Chondrocyte (in vitro differentiated cells): Measurements from ENCODE around the gene RNF26. TPM values are rescaled to one million over a fixed set of nuclear protein-coding genes. Genes with fewer than 3 reads are reported as not detected.

Source experiments
- DNase-seq: peaks from one replicate; pipeline ENCODE4 v3.0.0; 2021; ENCODE audit warnings: mixed read lengths, low spot score
- H3K27ac Mint-ChIP-seq: one replicate; pipeline ENCODE4 v1.8.0; 2021; ENCODE audit warnings: mild to moderate bottlenecking, moderate library complexity, mixed read lengths; ENCODE audit not compliant: unreplicated experiment
- H3K27me3 Mint-ChIP-seq: 2 replicates; pipeline ENCODE4 v1.8.0; 2021; ENCODE audit warnings: low read depth, mixed read lengths
- H3K36me3 Mint-ChIP-seq: 2 replicates; pipeline ENCODE4 v1.8.0; 2021; ENCODE audit warnings: low read depth, mixed read lengths
- H3K4me1 Mint-ChIP-seq: 2 replicates; pipeline ENCODE4 v1.8.0; 2021; ENCODE audit warnings: low read depth, mild to moderate bottlenecking, mixed read lengths
- H3K4me3 Mint-ChIP-seq: one replicate; pipeline ENCODE4 v1.8.0; 2021; ENCODE audit warnings: mild to moderate bottlenecking, moderate library complexity, mixed read lengths; ENCODE audit not compliant: unreplicated experiment
- H3K9me3 Mint-ChIP-seq: 2 replicates; pipeline ENCODE4 v1.8.0; 2021; ENCODE audit warnings: low read depth, mixed read lengths
- total RNA-seq: library from RNA; stranded (reverse); gene quantifications from 3 replicates; pipeline ENCODE4 v1.2.1, GENCODE V29; 2021
- TF ChIP-seq, protein P1 (sequence below): fragments of 200-600 bp; sonication (generic); IDR thresholded peaks from 2 replicates; pipeline ENCODE4 v1.5.0; 2021; ENCODE audit warnings: antibody characterized with exemption, mild to moderate bottlenecking, moderate library complexity

Gene RNF26
- total RNA-seq, 1 donor from 2014 or later, result 22.8 TPM

DNA sequence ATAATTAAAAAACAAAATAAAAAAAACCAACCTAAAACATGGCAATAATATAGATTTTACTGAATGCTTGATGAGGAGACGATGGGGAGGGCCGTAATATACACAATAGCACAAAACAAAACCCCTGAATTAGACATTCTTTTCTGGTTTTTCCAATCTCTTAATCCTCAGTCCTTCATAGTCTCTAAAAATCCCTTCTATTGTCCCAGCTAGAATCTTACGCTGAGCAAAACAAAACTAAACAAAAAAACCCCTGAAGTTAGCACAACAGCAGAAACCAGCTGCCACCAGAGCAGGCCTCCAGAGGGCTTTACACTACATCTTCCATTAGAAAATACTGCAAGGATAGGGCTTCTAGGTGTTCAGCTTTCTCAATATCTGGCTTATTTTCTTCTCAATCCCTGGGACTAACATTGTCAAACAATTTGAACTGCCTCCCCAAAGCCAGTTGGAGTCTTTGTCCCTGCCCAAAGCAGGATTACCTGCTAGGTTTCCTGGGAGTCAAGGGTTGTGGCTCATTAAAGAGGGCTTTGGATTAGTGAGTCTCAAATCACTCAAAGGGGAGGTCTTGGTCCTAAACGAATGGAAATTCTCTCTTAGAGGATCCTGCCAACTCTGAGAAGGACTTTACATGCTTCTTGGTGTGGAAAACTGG is 2.1 kb upstream of the RNF26 start:
- no peak overlapping the region for H3K27ac Mint-ChIP-seq
- H3K4me1 Mint-ChIP-seq, result peaks cover 30% of the 10 kb centered on the region
- H3K36me3 Mint-ChIP-seq, result no peaks in the 10 kb centered on the region
- DNase-seq, result no peak
- H3K27me3 Mint-ChIP-seq, result peaks cover 5% of the 10 kb centered on the region
- no peaks in the 10 kb centered on the region for H3K9me3 Mint-ChIP-seq
- TF ChIP-seq, protein P1, sequence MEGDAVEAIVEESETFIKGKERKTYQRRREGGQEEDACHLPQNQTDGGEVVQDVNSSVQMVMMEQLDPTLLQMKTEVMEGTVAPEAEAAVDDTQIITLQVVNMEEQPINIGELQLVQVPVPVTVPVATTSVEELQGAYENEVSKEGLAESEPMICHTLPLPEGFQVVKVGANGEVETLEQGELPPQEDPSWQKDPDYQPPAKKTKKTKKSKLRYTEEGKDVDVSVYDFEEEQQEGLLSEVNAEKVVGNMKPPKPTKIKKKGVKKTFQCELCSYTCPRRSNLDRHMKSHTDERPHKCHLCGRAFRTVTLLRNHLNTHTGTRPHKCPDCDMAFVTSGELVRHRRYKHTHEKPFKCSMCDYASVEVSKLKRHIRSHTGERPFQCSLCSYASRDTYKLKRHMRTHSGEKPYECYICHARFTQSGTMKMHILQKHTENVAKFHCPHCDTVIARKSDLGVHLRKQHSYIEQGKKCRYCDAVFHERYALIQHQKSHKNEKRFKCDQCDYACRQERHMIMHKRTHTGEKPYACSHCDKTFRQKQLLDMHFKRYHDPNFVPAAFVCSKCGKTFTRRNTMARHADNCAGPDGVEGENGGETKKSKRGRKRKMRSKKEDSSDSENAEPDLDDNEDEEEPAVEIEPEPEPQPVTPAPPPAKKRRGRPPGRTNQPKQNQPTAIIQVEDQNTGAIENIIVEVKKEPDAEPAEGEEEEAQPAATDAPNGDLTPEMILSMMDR, result no peak
- no peak overlapping the region for H3K4me3 Mint-ChIP-seq

DNA sequence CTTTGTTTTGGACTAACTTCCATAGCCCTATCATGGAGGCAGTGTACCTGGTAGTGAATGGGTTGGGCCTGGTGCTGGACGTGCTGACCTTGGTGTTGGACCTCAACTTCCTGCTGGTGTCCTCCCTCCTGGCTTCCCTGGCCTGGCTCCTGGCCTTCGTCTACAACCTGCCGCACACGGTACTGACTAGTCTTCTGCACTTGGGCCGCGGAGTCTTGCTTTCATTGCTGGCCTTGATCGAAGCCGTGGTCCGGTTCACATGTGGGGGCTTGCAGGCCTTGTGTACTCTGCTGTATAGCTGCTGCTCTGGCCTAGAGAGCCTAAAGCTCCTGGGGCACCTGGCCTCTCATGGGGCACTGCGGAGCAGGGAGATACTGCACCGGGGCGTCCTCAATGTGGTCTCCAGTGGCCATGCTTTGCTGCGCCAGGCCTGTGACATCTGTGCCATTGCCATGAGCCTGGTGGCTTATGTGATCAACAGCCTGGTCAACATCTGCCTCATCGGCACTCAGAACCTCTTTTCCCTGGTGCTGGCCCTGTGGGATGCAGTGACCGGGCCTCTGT is 846 bp downstream of the RNF26 start:
- no peaks in the 10 kb centered on the region for H3K36me3 Mint-ChIP-seq
- H3K27me3 Mint-ChIP-seq, result peaks cover 5% of the 10 kb centered on the region
- H3K4me3 Mint-ChIP-seq, result peak overlapping the region; percentile 95
- TF ChIP-seq, protein P1, result no peak
- peak overlapping the region; percentile 99 for H3K27ac Mint-ChIP-seq
- H3K4me1 Mint-ChIP-seq, result peaks cover 53% of the 10 kb centered on the region
- no peaks in the 10 kb centered on the region for H3K9me3 Mint-ChIP-seq
- DNase-seq, result no peak

DNA sequence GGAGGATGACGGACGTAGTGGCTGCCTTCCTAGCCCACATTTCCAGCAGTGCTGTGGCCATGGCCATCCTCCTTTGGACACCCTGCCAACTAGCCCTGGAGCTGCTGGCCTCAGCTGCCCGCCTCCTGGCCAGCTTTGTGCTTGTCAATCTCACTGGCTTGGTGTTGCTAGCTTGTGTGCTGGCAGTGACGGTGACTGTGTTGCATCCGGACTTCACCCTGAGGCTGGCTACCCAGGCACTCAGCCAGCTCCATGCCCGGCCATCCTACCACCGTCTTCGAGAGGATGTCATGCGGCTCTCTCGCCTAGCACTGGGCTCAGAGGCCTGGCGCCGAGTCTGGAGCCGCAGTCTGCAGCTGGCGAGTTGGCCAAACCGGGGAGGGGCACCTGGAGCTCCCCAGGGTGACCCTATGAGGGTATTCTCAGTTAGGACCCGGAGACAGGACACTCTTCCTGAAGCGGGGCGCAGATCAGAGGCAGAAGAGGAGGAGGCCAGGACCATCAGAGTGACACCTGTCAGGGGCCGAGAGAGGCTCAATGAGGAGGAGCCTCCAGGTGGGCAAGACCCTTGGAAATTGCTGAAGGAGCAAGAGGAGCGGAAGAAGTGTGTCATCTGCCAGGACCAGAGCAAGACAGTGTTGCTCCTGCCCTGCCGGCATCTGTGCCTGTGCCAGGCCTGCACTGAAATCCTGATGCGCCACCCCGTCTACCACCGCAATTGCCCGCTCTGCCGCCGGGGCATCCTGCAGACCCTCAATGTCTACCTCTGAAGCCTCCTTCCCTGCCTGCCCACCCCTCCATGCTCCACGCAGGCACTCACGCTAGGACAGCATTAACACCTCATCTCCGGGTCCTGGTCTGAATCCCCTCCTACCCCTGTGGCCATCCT is 1.6 kb downstream of the RNF26 start:
- peak overlapping the region; percentile 95 for H3K4me3 Mint-ChIP-seq
- TF ChIP-seq, protein P1, result no peak
- peaks cover 55% of the 10 kb centered on the region for H3K4me1 Mint-ChIP-seq
- no peaks in the 10 kb centered on the region for H3K36me3 Mint-ChIP-seq
- peak overlapping the region; percentile 51 for H3K27ac Mint-ChIP-seq
- peaks cover under 1% of the 10 kb centered on the region for H3K27me3 Mint-ChIP-seq
- H3K9me3 Mint-ChIP-seq, result no peaks in the 10 kb centered on the region
- no peak for DNase-seq

DNA sequence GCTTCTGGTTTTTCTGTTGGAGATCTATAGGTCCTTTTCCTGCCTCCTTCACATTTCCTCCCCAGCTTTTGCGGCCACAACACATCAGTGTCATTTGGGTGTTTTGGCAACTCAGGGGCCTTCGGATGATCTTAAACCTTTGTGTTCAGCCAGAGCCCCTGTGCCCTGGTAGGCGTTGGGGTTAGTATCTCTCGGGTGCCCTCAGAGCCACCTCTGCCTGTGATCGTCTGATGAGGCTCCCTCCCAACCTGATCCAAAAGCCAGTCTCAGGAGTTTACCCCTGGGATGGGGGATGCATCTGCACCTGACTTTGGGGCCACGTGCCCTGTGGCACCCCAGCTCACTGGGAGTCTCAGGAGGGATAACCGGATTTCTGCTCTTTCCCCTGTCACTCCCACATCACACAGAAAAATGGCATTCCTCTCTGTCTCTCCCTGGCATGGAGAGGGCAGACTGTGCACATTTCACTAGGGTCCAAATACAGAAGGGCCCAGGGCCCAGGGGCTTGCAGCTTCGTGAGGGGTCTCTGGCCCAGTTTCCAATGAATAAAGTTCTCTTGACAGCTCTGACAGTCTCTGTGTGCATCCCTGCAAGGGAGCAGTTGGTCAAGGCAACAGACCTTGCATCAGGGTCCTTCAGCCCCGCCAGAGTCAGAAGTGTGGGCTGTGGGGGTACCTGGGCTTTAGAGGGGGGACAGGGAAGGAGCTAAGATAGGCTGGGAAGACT is 2.6 kb downstream of the RNF26 start:
- peak overlapping the region; percentile 89 for H3K27ac Mint-ChIP-seq
- no peaks in the 10 kb centered on the region for H3K36me3 Mint-ChIP-seq
- no peak overlapping the region for H3K4me3 Mint-ChIP-seq
- H3K9me3 Mint-ChIP-seq, result no peaks in the 10 kb centered on the region
- peaks cover 59% of the 10 kb centered on the region for H3K4me1 Mint-ChIP-seq
- H3K27me3 Mint-ChIP-seq, result peaks cover 2% of the 10 kb centered on the region
- peak; percentile 44 for DNase-seq
- TF ChIP-seq, protein P1, result no peak
